Neural cell (in vitro differentiated cells): ENCODE measurements around the gene ZNF362.

Source experiments
- EP300 ChIP-seq: fragments of 450-650 bp; conservative IDR thresholded peaks from 2 replicates; pipeline ENCODE4 v1.6.1; 2014; ENCODE audit warnings: antibody characterized with exemption, mild to moderate bottlenecking, moderate library complexity; ENCODE audit not compliant: poor library complexity, severe bottlenecking
- EZH2 ChIP-seq: fragments of 200-600, 300-800 bp; shearing (Covaris generic), sonication (generic); IDR thresholded peaks from 2 replicates; pipeline ENCODE4 v1.6.1; 2014; ENCODE audit warnings: antibody characterized with exemption, low read length, borderline replicate concordance, mild to moderate bottlenecking; ENCODE audit not compliant: insufficient read depth, poor library complexity, severe bottlenecking
- RAD21 ChIP-seq: fragments of 450-650 bp; conservative IDR thresholded peaks from 2 replicates; pipeline ENCODE4 v1.6.1; 2014; ENCODE audit warnings: antibody characterized with exemption, mild to moderate bottlenecking, moderate library complexity
- SMC3 ChIP-seq: fragments of 450-650 bp; conservative IDR thresholded peaks from 2 replicates; pipeline ENCODE4 v1.6.1; 2014; ENCODE audit warnings: antibody characterized with exemption, mild to moderate bottlenecking, moderate library complexity; ENCODE audit not compliant: poor library complexity
- TAF1 ChIP-seq: IDR thresholded peaks from 2 replicates; pipeline ENCODE4 v1.6.1; 2012; ENCODE audit warnings: low read depth
- TF ChIP-seq, protein P1 (sequence below): fragments of 450-650 bp; IDR thresholded peaks from 2 replicates; pipeline ENCODE4 v1.5.1; 2014; ENCODE audit warnings: antibody characterized with exemption, mild to moderate bottlenecking, moderate library complexity; ENCODE audit not compliant: poor library complexity, severe bottlenecking

DNA sequence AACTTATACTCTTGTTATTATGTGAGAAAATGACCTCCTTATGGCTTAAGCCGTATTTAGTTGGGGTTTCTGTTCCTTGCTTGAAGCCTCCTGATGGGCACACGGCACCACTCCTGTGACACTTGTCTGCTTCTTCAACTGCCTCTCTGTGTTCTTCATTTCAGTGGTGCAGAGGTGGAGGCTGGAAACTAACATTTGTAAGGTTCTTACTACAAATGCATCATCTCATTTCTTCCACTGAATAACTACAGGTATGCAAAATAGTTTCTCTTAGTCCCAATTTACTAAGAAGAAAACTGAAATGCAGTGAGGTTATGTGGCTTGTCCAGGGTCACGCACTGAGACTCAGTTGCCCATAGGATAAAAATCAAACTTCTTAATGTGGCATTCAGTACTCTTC is 23.6 kb upstream of the ZNF362 start:
- TF ChIP-seq, protein P1, sequence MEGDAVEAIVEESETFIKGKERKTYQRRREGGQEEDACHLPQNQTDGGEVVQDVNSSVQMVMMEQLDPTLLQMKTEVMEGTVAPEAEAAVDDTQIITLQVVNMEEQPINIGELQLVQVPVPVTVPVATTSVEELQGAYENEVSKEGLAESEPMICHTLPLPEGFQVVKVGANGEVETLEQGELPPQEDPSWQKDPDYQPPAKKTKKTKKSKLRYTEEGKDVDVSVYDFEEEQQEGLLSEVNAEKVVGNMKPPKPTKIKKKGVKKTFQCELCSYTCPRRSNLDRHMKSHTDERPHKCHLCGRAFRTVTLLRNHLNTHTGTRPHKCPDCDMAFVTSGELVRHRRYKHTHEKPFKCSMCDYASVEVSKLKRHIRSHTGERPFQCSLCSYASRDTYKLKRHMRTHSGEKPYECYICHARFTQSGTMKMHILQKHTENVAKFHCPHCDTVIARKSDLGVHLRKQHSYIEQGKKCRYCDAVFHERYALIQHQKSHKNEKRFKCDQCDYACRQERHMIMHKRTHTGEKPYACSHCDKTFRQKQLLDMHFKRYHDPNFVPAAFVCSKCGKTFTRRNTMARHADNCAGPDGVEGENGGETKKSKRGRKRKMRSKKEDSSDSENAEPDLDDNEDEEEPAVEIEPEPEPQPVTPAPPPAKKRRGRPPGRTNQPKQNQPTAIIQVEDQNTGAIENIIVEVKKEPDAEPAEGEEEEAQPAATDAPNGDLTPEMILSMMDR = no peak
- TF ChIP-seq TAF1 (no peak), EP300 (no peak), EZH2 (no peak), SMC3 (no peak), RAD21 (no peak)
